ENCODE data around the gene KCNIP4.

Gene KCNIP4

GRCh38 chr4:21192367-21192766, 756.2 kb downstream of the KCNIP4 start:
- H3K4me3 ChIP-seq (ENCODE audit: control insufficient read depth, low read depth, low read length), result no peak overlapping the region
- TF ChIP-seq CTCF (IDR thresholded peaks at IDR 0.05; ENCODE audit: control insufficient read depth, insufficient read depth, low read depth, low read length, missing control alignments), result no peak
- no peak for DNase-seq (ENCODE audit: low read depth)

GRCh38 chr4:21191317-21191716, 757.3 kb downstream of the KCNIP4 start:
- TF ChIP-seq CTCF (IDR thresholded peaks at IDR 0.05; ENCODE audit: control insufficient read depth, insufficient read depth, low read depth, low read length, missing control alignments), result no peak
- H3K4me3 ChIP-seq (ENCODE audit: control insufficient read depth, low read depth, low read length), result no peak overlapping the region
- DNase-seq (ENCODE audit: low read depth), result no peak

GRCh38 chr4:21184788-21185187, 763.8 kb downstream of the KCNIP4 start:
- TF ChIP-seq CTCF (IDR thresholded peaks at IDR 0.05; ENCODE audit: control insufficient read depth, insufficient read depth, low read depth, low read length, missing control alignments), result no peak
- DNase-seq (ENCODE audit: low read depth), result no peak
- no peak overlapping the region for H3K4me3 ChIP-seq (ENCODE audit: control insufficient read depth, low read depth, low read length)

- TF ChIP-seq CTCF (IDR thresholded peaks at IDR 0.05; ENCODE audit: control insufficient read depth, insufficient read depth, low read depth, low read length, missing control alignments), result no peak
- DNase-seq (ENCODE audit: low read depth), result no peak
- no peak overlapping the region for H3K4me3 ChIP-seq (ENCODE audit: control insufficient read depth, low read depth, low read length)
Measured at GRCh38 chr4:21181716-21182115, 766.9 kb downstream of the KCNIP4 start.

GRCh38 chr4:21177871-21178270, 770.7 kb downstream of the KCNIP4 start:
- no peak for TF ChIP-seq CTCF (IDR thresholded peaks at IDR 0.05; ENCODE audit: control insufficient read depth, insufficient read depth, low read depth, low read length, missing control alignments)
- DNase-seq (ENCODE audit: low read depth), result no peak
- no peak overlapping the region for H3K4me3 ChIP-seq (ENCODE audit: control insufficient read depth, low read depth, low read length)

- DNase-seq (ENCODE audit: low read depth), result no peak
- no peak overlapping the region for H3K4me3 ChIP-seq (ENCODE audit: control insufficient read depth, low read depth, low read length)
- TF ChIP-seq CTCF (IDR thresholded peaks at IDR 0.05; ENCODE audit: control insufficient read depth, insufficient read depth, low read depth, low read length, missing control alignments), result no peak
Measured at GRCh38 chr4:21177092-21177491, 771.5 kb downstream of the KCNIP4 start.

- no peak for DNase-seq (ENCODE audit: low read depth)
- H3K4me3 ChIP-seq (ENCODE audit: control insufficient read depth, low read depth, low read length), result no peak overlapping the region
- TF ChIP-seq CTCF (IDR thresholded peaks at IDR 0.05; ENCODE audit: control insufficient read depth, insufficient read depth, low read depth, low read length, missing control alignments), result no peak
Measured at GRCh38 chr4:21167711-21168110, 780.9 kb downstream of the KCNIP4 start.

All from AG09309 (cell line).